GM21390 (cell line): ENCODE results near the gene ASMTL.
"Not testable (repeated sequence)": the region's sequence is repeated elsewhere in the genome, so short reads cannot be mapped to it uniquely, and the experiment has no call there.

ENCODE experiments used
- ATAC-seq: cut with Tn5 transposase; IDR thresholded peaks from one replicate; pipeline ENCODE4 v1.9.1; 2021; ENCODE audit not compliant: unreplicated experiment

The ASMTL gene

GRCh38 chrX:1435241-1435895, 17.3 kb downstream of the ASMTL start:
- ATAC-seq = no peak

GRCh38 chrX:1434871-1435240, 17.9 kb downstream of the ASMTL start:
- no peak for ATAC-seq

- no peak for ATAC-seq
Observed at GRCh38 chrX:1433646-1434357, 18.9 kb downstream of the ASMTL start.

- ATAC-seq = no peak
Observed at GRCh38 chrX:1430451-1430850, 22.3 kb downstream of the ASMTL start.

GRCh38 chrX:1427756-1428155, 25.0 kb downstream of the ASMTL start:
- ATAC-seq = no peak

- ATAC-seq = not testable (repeated sequence)
Observed at GRCh38 chrX:1426321-1426720, 26.4 kb downstream of the ASMTL start.

- ATAC-seq = no peak
Observed at GRCh38 chrX:1425381-1425780, 27.3 kb downstream of the ASMTL start.

- ATAC-seq = no peak
Observed at GRCh38 chrX:1424147-1424851, 28.4 kb downstream of the ASMTL start.

- no peak for ATAC-seq
Observed at GRCh38 chrX:1423215-1423614, 29.5 kb downstream of the ASMTL start.

GRCh38 chrX:1422135-1422465, 30.6 kb downstream of the ASMTL start:
- ATAC-seq = no peak

- ATAC-seq = no peak
Observed at GRCh38 chrX:1421433-1422134, 31.1 kb downstream of the ASMTL start.

- ATAC-seq = no peak
Observed at GRCh38 chrX:1420371-1420770, 32.3 kb downstream of the ASMTL start.

GRCh38 chrX:1419545-1420355, 33.0 kb downstream of the ASMTL start:
- ATAC-seq = no peak

- no peak for ATAC-seq
Observed at GRCh38 chrX:1418901-1419544, 33.7 kb downstream of the ASMTL start.

GRCh38 chrX:1417921-1418771, 34.6 kb downstream of the ASMTL start:
- no peak for ATAC-seq

- no peak for ATAC-seq
Observed at GRCh38 chrX:1416965-1417760, 35.5 kb downstream of the ASMTL start.

- ATAC-seq = no peak
Observed at GRCh38 chrX:1416327-1416784, 36.4 kb downstream of the ASMTL start.

GRCh38 chrX:1412551-1413161, 40.1 kb downstream of the ASMTL start:
- no peak for ATAC-seq
